B cell (primary cell): ENCODE measurements around the gene LGI4.

Source experiments
- CTCF ChIP-seq: fragments of 200-600 bp; IDR thresholded peaks from one replicate; pipeline ENCODE4 v1.8.0; 2022; ENCODE audit warnings: antibody characterized with exemption, mild to moderate bottlenecking
- EZH2 ChIP-seq: IDR thresholded peaks from 2 replicates; pipeline ENCODE4 v1.6.1; 2012; ENCODE audit warnings: borderline replicate concordance, low read depth, mild to moderate bottlenecking, moderate library complexity, low read length; ENCODE audit not compliant: insufficient read depth, poor library complexity, severe bottlenecking

DNA sequence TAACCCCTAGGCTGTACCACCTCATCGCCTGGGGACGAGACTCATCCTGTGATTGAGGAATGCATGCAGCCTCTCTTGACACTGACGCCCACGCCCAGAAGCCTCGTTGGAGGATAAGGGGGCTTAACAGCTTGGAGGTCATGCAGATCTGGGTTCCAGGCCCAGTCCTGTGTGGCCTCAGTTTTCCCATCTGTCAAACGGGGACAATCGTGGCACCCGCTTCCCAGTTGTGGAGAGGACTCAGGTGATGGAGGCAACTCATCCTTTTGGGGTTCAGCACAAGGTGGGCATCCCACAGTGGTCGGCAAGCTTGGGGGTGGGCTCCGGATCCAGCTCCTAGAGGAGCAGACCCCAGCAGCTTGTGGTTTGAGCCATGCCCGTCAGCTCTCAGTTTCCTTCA, 1.4 kb upstream of the LGI4 start:
- no peak for TF ChIP-seq CTCF
- TF ChIP-seq EZH2: no peak
